Measurements from ENCODE around the gene EPGN.

EPGN gene

GRCh38 chr4:74311696-74312313 lies 3.5 kb downstream of the EPGN start:
- DNase-seq (ENCODE audit: low spot score) = peak; percentile 16

- DNase-seq (ENCODE audit: low spot score) = no peak
These were observed 6.1 kb downstream of the EPGN start for GRCh38 chr4:74314329-74314728.

- no peak for DNase-seq (ENCODE audit: low spot score)
These were observed 6.7 kb downstream of the EPGN start for GRCh38 chr4:74314944-74315343.

GRCh38 chr4:74315376-74315775 lies 7.1 kb downstream of the EPGN start:
- no peak for DNase-seq (ENCODE audit: low spot score)

- no peak for DNase-seq (ENCODE audit: low spot score)
These were observed 8.1 kb downstream of the EPGN start for GRCh38 chr4:74316397-74316796.

- DNase-seq (ENCODE audit: low spot score) = no peak
These were observed 9.5 kb downstream of the EPGN start for GRCh38 chr4:74317616-74318246.

- no peak for DNase-seq (ENCODE audit: low spot score)
These were observed 10.0 kb downstream of the EPGN start for GRCh38 chr4:74318276-74318675.

GRCh38 chr4:74319470-74319869 lies 11.2 kb downstream of the EPGN start:
- no peak for DNase-seq (ENCODE audit: low spot score)

- DNase-seq (ENCODE audit: low spot score) = peak; percentile 68
These were observed 12.4 kb downstream of the EPGN start for GRCh38 chr4:74320559-74321118.

- no peak for DNase-seq (ENCODE audit: low spot score)
These were observed 14.0 kb downstream of the EPGN start for GRCh38 chr4:74322301-74322700.

GRCh38 chr4:74323663-74324062 lies 15.4 kb downstream of the EPGN start:
- DNase-seq (ENCODE audit: low spot score) = no peak

GRCh38 chr4:74324262-74324661 lies 16.0 kb downstream of the EPGN start:
- DNase-seq (ENCODE audit: low spot score) = no peak

GRCh38 chr4:74325886-74326285 lies 17.6 kb downstream of the EPGN start:
- DNase-seq (ENCODE audit: low spot score) = no peak

GRCh38 chr4:74327762-74328161 lies 19.5 kb downstream of the EPGN start:
- DNase-seq (ENCODE audit: low spot score) = no peak

GRCh38 chr4:74328501-74328900 lies 20.2 kb downstream of the EPGN start:
- DNase-seq (ENCODE audit: low spot score) = no peak

- no peak for DNase-seq (ENCODE audit: low spot score)
These were observed 21.0 kb downstream of the EPGN start for GRCh38 chr4:74329307-74329706.

- DNase-seq (ENCODE audit: low spot score) = no peak
These were observed 22.1 kb downstream of the EPGN start for GRCh38 chr4:74330295-74330750.

- no peak for DNase-seq (ENCODE audit: low spot score)
These were observed 23.0 kb downstream of the EPGN start for GRCh38 chr4:74331252-74331651.

GRCh38 chr4:74331944-74332343 lies 23.7 kb downstream of the EPGN start:
- DNase-seq (ENCODE audit: low spot score) = no peak

GRCh38 chr4:74334636-74335035 lies 26.4 kb downstream of the EPGN start:
- DNase-seq (ENCODE audit: low spot score) = no peak

- DNase-seq (ENCODE audit: low spot score) = no peak
These were observed 27.2 kb downstream of the EPGN start for GRCh38 chr4:74335341-74336021.

- no peak for DNase-seq (ENCODE audit: low spot score)
These were observed 30.6 kb downstream of the EPGN start for GRCh38 chr4:74338792-74339333.

- no peak for DNase-seq (ENCODE audit: low spot score)
These were observed 31.2 kb downstream of the EPGN start for GRCh38 chr4:74339501-74339900.

Measured in iPS-NIHi11 (cell line).